Measurements from ENCODE around the gene POLR3E. TPM values are rescaled to one million over a fixed set of nuclear protein-coding genes. Genes with fewer than 3 reads are reported as not detected.

POLR3E gene
- total RNA-seq, 4 donors from 2014 or later = 34.9 to 55.4 (median 48.3) TPM

DNA sequence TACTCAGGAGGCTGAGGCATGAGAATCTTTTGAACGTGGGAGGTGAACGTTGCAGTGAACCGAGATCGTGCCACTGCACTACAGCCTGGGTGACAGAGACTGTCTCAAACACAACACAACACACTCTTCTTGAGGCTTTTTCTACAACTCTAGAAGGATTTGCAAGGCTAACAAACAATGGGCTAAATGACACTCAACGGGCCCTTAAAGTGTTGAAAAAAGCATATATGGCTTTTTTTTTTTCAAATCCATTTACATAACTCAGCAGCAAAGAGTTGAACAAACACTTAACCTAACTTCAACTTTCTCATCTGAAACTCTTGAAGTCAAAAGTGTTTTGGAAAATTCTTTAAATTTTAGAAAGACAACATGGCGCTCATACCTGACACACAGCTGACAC lies 54.9 kb downstream of the POLR3E start:
- H3K4me3 ChIP-seq = no peak overlapping the region
- peaks cover 0 to 50% of the 10 kb centered on the region in 2 donors for H3K36me3 ChIP-seq
- no peaks in the 10 kb centered on the region for H3K9me3 ChIP-seq
- ATAC-seq = no peak
- TF ChIP-seq EP300 (IDR thresholded peaks at IDR 0.05) = no peak
- no peak for TF ChIP-seq POLR2A (IDR thresholded peaks at IDR 0.05)
- no peak overlapping the region for H3K27ac ChIP-seq
- 93 to 97% methylated on average over 5 to 6 of the region's 6 CpGs for WGBS, 2 donors (ENCODE audit: low coverage in 1 of 2)
- peaks cover 5 to 32% (median 11%) of the 10 kb centered on the region in 3 donors for H3K4me1 ChIP-seq
- H3K27me3 ChIP-seq = no peaks in the 10 kb centered on the region

DNA sequence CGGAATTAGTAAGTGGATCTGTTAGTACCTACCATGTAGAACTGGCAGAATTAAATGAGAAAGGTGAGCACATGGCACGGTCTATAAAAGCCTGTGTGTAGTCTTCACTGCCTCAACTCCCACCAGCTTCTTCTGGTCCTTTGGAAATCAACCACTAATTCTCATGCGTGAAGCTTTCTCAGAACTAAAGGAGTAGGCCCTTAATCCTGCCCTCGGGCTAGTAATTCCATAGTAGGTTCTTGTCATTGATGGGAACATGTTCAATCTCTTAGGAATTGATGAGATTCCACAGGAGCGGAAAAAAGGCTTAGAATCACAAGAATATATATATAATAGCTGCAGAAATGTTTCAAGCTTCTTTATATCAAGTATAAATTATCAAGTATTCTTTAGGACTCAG lies 55.5 kb downstream of the POLR3E start:
- WGBS, 2 donors (ENCODE audit: low coverage in 1 of 2) = 86 to 89% methylated on average over 5 of the region's 5 CpGs
- Histone ChIP-seq H3K9me3 (no peaks in the 10 kb centered on the region), H3K4me3 (no peak overlapping the region), H3K4me1 (peaks cover 5 to 33% (median 11%) of the 10 kb centered on the region in 3 donors), H3K27me3 (no peaks in the 10 kb centered on the region), H3K36me3 (peaks cover 0 to 47% of the 10 kb centered on the region in 2 donors), H3K27ac (peak overlapping the region in 3 of 4 donors; percentile 3 to 61 (median 53))
- TF ChIP-seq, protein P1, sequence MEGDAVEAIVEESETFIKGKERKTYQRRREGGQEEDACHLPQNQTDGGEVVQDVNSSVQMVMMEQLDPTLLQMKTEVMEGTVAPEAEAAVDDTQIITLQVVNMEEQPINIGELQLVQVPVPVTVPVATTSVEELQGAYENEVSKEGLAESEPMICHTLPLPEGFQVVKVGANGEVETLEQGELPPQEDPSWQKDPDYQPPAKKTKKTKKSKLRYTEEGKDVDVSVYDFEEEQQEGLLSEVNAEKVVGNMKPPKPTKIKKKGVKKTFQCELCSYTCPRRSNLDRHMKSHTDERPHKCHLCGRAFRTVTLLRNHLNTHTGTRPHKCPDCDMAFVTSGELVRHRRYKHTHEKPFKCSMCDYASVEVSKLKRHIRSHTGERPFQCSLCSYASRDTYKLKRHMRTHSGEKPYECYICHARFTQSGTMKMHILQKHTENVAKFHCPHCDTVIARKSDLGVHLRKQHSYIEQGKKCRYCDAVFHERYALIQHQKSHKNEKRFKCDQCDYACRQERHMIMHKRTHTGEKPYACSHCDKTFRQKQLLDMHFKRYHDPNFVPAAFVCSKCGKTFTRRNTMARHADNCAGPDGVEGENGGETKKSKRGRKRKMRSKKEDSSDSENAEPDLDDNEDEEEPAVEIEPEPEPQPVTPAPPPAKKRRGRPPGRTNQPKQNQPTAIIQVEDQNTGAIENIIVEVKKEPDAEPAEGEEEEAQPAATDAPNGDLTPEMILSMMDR (IDR thresholded peaks at IDR 0.05) = no peak
- TF ChIP-seq POLR2A (IDR thresholded peaks at IDR 0.05) = no peak
- no peak for TF ChIP-seq EP300 (IDR thresholded peaks at IDR 0.05)
- TF ChIP-seq POLR2AphosphoS5 (IDR thresholded peaks at IDR 0.05) = no peak
- no peak for ATAC-seq

GRCh38 chr16:22353191-22353919 lies 56.1 kb downstream of the POLR3E start:
- peak overlapping the region; percentile 3 to 61 (median 56) for H3K27ac ChIP-seq

DNA sequence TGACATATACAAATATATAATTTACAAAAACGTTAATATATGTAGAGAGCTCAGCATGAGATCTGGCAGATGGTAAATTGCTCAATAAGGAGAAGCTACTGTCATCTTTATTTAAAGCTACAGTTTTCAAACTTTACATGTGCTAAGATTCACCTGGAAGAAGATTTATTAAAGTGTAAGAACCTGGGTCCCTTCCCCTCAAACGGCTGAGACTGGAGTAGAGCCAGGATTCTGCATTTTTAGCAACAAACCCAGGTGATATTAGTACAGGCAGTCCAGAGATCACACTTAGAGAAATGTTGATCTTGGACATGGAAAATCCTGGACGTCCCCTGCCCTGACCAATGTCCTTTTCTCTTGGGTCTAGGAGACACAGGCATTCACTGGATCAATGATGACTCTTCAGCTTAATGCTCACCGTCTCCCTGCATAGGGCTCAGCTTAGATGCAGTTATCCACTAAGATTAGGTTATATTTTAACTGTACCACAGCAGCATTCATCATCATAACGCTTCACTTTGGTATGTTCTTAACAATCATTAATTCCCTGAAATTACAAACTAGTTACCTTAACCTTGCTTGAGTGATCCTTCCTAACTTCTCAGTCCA lies 56.8 kb downstream of the POLR3E start:
- Histone ChIP-seq H3K4me3 (no peak overlapping the region), H3K27ac (peak overlapping the region in 2 of 4 donors; percentile 5 to 61), H3K36me3 (peaks cover 0 to 34% of the 10 kb centered on the region in 2 donors), H3K4me1 (peaks cover 5 to 35% (median 11%) of the 10 kb centered on the region in 3 donors), H3K9me3 (no peaks in the 10 kb centered on the region), H3K27me3 (no peaks in the 10 kb centered on the region)
- TF ChIP-seq POLR2A (IDR thresholded peaks at IDR 0.05) (no peak), POLR2AphosphoS5 (IDR thresholded peaks at IDR 0.05) (no peak), EP300 (IDR thresholded peaks at IDR 0.05) (no peak)
- TF ChIP-seq, protein P1 (IDR thresholded peaks at IDR 0.05) = no peak
- ATAC-seq = no peak
- 41 to 55% methylated on average over 5 of the region's 5 CpGs for WGBS, 2 donors (ENCODE audit: low coverage in 1 of 2)

More at GRCh38 chr16:22353191-22353919, 56.1 kb downstream of the POLR3E start:
- no peaks in the 10 kb centered on the region for H3K9me3 ChIP-seq
- no peaks in the 10 kb centered on the region for H3K27me3 ChIP-seq
- H3K4me3 ChIP-seq = no peak overlapping the region
- TF ChIP-seq EP300 (IDR thresholded peaks at IDR 0.05) = no peak
- no peak for TF ChIP-seq POLR2AphosphoS5 (IDR thresholded peaks at IDR 0.05)
- TF ChIP-seq, protein P1 (IDR thresholded peaks at IDR 0.05) = no peak
- TF ChIP-seq POLR2A (IDR thresholded peaks at IDR 0.05) = no peak
- peaks cover 0 to 41% of the 10 kb centered on the region in 2 donors for H3K36me3 ChIP-seq
- H3K4me1 ChIP-seq = peaks cover 5 to 35% (median 11%) of the 10 kb centered on the region in 3 donors
- WGBS, 2 donors (ENCODE audit: low coverage in 1 of 2) = 33 to 68% methylated on average over 3 of the region's 3 CpGs
- no peak for ATAC-seq

- H3K4me3 ChIP-seq = no peak overlapping the region
- H3K27ac ChIP-seq = no peak overlapping the region
- peaks cover 5 to 35% (median 11%) of the 10 kb centered on the region in 3 donors for H3K4me1 ChIP-seq
- H3K36me3 ChIP-seq = peaks cover 0 to 24% of the 10 kb centered on the region in 2 donors
- ATAC-seq = no peak
- no peaks in the 10 kb centered on the region for H3K27me3 ChIP-seq
- no peaks in the 10 kb centered on the region for H3K9me3 ChIP-seq
- TF ChIP-seq, protein P1 (IDR thresholded peaks at IDR 0.05) = no peak
- no peak for TF ChIP-seq POLR2A (IDR thresholded peaks at IDR 0.05)
- TF ChIP-seq POLR2AphosphoS5 (IDR thresholded peaks at IDR 0.05) = no peak
- TF ChIP-seq EP300 (IDR thresholded peaks at IDR 0.05) = no peak
Measured at GRCh38 chr16:22355487-22355908, 58.3 kb downstream of the POLR3E start.

Measured in gastroesophageal sphincter (tissue), 4 donors.